NCI-H460 (cell line): ENCODE data around the gene PCK1. TPM values are rescaled to one million over a fixed set of nuclear protein-coding genes. Genes with fewer than 3 reads are reported as not detected.

Experiments
- DNase-seq: peaks from one replicate; pipeline ENCODE4 v3.0.0-alpha.2; 2016; ENCODE audit warnings: low read depth; ENCODE audit errors: extremely low read depth
- total RNA-seq: library from RNA; depleted of rRNA; stranded (reverse); fragments of >200 nt; shearing (Covaris generic); gene quantifications from 2 replicates; pipeline ENCODE4 v1.2.3, GENCODE V29; 2014

Gene PCK1
- total RNA-seq, 1 experiment from 2014 or later = 0.32 TPM

GRCh38 chr20:57558614-57559288, 2.2 kb upstream of the PCK1 start:
- DNase-seq = no peak

- DNase-seq = no peak
These were observed 1.6 kb upstream of the PCK1 start for GRCh38 chr20:57559289-57559634.

GRCh38 chr20:57559658-57560553, 1.0 kb upstream of the PCK1 start:
- DNase-seq = no peak

- no peak for DNase-seq
These were observed 708 bp downstream of the PCK1 start for GRCh38 chr20:57561356-57562279.

GRCh38 chr20:57562541-57563465, 1.9 kb downstream of the PCK1 start:
- DNase-seq = no peak

GRCh38 chr20:57563522-57563921, 2.6 kb downstream of the PCK1 start:
- no peak for DNase-seq

GRCh38 chr20:57564180-57564802, 3.4 kb downstream of the PCK1 start:
- no peak for DNase-seq

- no peak for DNase-seq
These were observed 4.2 kb downstream of the PCK1 start for GRCh38 chr20:57564951-57565642.

GRCh38 chr20:57566399-57566798, 5.5 kb downstream of the PCK1 start:
- DNase-seq = no peak

GRCh38 chr20:57566803-57567459, 6.0 kb downstream of the PCK1 start:
- no peak for DNase-seq

- DNase-seq = no peak
These were observed 6.7 kb downstream of the PCK1 start for GRCh38 chr20:57567471-57568079.

GRCh38 chr20:57568088-57568896, 7.4 kb downstream of the PCK1 start:
- no peak for DNase-seq

- no peak for DNase-seq
These were observed 8.1 kb downstream of the PCK1 start for GRCh38 chr20:57568960-57569359.

- DNase-seq = no peak
These were observed 9.4 kb downstream of the PCK1 start for GRCh38 chr20:57570145-57570850.

- no peak for DNase-seq
These were observed 10.0 kb downstream of the PCK1 start for GRCh38 chr20:57570920-57571319.

- no peak for DNase-seq
These were observed 11.0 kb downstream of the PCK1 start for GRCh38 chr20:57571782-57572416.
